ENCODE measurements around the gene DCTN5. TPM values are rescaled to one million over a fixed set of nuclear protein-coding genes. Genes with fewer than 3 reads are reported as not detected.

Gene DCTN5
- total and polyA plus RNA-seq, 2 of the 13 experiments (the other 11 are each of a cell fraction or from before 2014, with no cell fraction given): 105 to 207 TPM

DNA sequence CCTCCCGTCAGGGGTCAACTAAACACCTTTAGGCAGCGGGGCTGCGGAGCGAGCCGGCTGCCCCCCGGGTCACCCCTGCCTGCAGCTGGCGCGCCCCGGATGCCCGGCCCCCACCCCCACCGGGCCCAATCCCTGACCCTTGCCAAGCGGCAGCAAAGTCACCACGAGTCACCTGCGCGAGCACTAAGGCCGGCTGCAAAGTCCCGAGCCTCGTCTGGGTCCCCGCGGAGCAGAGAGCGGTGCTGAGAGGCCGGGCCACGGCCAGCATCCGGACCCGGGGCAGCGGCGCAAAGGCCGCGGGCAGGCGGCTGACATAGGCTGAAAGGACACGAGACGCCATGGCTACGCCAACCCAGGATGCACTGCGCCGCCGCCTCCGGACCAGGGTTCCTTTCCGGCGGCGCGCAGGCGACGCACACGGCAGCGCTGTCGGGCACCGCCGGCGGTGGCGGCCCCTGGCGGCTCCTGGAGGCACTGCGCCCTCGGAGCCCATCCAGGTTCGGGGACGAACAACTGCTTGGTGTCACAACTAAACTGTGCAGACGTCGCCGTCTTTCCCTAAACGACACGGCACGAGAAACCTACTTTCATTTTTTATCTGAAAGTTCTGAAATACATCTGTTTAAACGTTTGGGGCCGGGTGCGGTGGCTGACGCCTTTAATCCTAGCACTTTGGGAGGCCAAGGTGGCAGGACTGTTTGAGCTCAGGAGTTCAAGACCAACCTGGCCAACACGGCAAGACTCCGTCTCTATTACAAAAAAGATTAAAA is 45.1 kb upstream of the DCTN5 start, which contains the start of gene NDUFAB1 (continued):
- TF ChIP-seq, protein P1, sequence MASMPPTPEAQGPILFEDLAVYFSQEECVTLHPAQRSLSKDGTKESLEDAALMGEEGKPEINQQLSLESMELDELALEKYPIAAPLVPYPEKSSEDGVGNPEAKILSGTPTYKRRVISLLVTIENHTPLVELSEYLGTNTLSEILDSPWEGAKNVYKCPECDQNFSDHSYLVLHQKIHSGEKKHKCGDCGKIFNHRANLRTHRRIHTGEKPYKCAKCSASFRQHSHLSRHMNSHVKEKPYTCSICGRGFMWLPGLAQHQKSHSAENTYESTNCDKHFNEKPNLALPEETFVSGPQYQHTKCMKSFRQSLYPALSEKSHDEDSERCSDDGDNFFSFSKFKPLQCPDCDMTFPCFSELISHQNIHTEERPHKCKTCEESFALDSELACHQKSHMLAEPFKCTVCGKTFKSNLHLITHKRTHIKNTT (CRISPR knock-in tag; IDR thresholded peaks at IDR 0.05): peak; percentile 99
- TF ChIP-seq, protein P2, sequence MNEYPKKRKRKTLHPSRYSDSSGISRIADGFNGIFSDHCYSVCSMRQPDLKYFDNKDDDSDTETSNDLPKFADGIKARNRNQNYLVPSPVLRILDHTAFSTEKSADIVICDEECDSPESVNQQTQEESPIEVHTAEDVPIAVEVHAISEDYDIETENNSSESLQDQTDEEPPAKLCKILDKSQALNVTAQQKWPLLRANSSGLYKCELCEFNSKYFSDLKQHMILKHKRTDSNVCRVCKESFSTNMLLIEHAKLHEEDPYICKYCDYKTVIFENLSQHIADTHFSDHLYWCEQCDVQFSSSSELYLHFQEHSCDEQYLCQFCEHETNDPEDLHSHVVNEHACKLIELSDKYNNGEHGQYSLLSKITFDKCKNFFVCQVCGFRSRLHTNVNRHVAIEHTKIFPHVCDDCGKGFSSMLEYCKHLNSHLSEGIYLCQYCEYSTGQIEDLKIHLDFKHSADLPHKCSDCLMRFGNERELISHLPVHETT (CRISPR knock-in tag; conservative IDR thresholded peaks at IDR 0.05): peak; percentile 95
- TF ChIP-seq ZSCAN20 (CRISPR knock-in tag; IDR thresholded peaks at IDR 0.05; ENCODE audit: borderline replicate concordance) (peak; percentile 99; the same call in 1 of the 2 replicates), SMAD1 (CRISPR knock-in tag; IDR thresholded peaks at IDR 0.05; ENCODE audit: borderline replicate concordance, low read depth) (peak; percentile 97; the same call in 1 of the 2 replicates), ZFP36L1 (CRISPR knock-in tag; IDR thresholded peaks at IDR 0.05) (0 out of 2 replicates have a peak, but pooled peaks have one; percentile 47), HCFC1 (IDR thresholded peaks at IDR 0.05; ENCODE audit: low read depth, low read length) (peak; percentile 76), STAG1 (CRISPR knock-in tag; IDR thresholded peaks at IDR 0.05) (peak; percentile 65), ZFP1 (CRISPR knock-in tag; IDR thresholded peaks at IDR 0.05) (peak; percentile 7; the same call in 1 of the 2 replicates), ZNF572 (CRISPR knock-in tag; IDR thresholded peaks at IDR 0.05) (no peak), RNF2 (conservative IDR thresholded peaks at IDR 0.05; ENCODE audit: low read depth) (peak; percentile 83), SRY (CRISPR knock-in tag; IDR thresholded peaks at IDR 0.05) (peak; percentile 92), TBX3 (IDR thresholded peaks at IDR 0.05; ENCODE audit: borderline replicate concordance) (peak; percentile 55; the same call in 1 of the 2 replicates), SMYD3 (CRISPR knock-in tag; IDR thresholded peaks at IDR 0.05) (no peak; the same call in 1 of the 2 replicates), ZNF724P (CRISPR knock-in tag; IDR thresholded peaks at IDR 0.05; ENCODE audit: borderline replicate concordance) (peak; percentile 98), ZNF720 (CRISPR knock-in tag; IDR thresholded peaks at IDR 0.05) (no peak), KMT2A (CRISPR knock-in tag; IDR thresholded peaks at IDR 0.05) (peak; percentile 99), YEATS4 (CRISPR knock-in tag; IDR thresholded peaks at IDR 0.05; ENCODE audit: borderline replicate concordance) (peak; percentile 99), RELA (CRISPR knock-in tag; IDR thresholded peaks at IDR 0.05) (peak; percentile 88; the same call in 1 of the 2 replicates)
- TF ChIP-seq, protein P3, sequence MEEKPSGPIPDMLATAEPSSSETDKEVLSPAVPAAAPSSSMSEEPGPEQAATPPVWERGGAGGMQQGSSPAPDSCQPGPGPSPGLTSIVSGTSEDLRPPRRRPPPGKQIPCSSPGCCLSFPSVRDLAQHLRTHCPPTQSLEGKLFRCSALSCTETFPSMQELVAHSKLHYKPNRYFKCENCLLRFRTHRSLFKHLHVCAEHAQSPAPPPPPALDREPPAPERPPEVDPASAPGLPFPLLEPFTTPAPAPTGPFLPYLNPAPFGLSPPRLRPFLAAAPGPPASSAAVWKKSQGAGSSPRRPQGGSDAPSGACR (CRISPR knock-in tag; IDR thresholded peaks at IDR 0.05): peak; percentile 99
- TF ChIP-seq, protein P4, sequence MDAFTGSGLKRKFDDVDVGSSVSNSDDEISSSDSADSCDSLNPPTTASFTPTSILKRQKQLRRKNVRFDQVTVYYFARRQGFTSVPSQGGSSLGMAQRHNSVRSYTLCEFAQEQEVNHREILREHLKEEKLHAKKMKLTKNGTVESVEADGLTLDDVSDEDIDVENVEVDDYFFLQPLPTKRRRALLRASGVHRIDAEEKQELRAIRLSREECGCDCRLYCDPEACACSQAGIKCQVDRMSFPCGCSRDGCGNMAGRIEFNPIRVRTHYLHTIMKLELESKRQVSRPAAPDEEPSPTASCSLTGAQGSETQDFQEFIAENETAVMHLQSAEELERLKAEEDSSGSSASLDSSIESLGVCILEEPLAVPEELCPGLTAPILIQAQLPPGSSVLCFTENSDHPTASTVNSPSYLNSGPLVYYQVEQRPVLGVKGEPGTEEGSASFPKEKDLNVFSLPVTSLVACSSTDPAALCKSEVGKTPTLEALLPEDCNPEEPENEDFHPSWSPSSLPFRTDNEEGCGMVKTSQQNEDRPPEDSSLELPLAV (CRISPR knock-in tag; conservative IDR thresholded peaks at IDR 0.05; ENCODE audit: low read depth): no peak
- TF ChIP-seq, protein P5, sequence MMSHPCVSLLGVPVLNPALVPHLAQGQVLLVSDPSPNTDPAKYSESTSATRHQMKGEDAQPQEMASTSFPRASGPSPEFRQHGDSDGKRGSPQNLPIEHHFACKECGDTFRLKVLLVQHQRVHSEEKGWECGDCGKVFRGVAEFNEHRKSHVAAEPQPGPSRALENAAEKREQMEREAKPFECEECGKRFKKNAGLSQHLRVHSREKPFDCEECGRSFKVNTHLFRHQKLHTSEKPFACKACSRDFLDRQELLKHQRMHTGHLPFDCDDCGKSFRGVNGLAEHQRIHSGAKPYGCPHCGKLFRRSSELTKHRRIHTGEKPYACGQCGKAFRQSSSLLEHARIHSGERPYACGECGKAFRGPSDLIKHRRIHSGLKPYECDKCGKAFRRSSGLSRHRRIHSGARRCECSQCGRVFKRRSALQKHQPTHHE (CRISPR knock-in tag; IDR thresholded peaks at IDR 0.05; ENCODE audit: borderline replicate concordance): peak; percentile 97
- TF ChIP-seq, protein P6, sequence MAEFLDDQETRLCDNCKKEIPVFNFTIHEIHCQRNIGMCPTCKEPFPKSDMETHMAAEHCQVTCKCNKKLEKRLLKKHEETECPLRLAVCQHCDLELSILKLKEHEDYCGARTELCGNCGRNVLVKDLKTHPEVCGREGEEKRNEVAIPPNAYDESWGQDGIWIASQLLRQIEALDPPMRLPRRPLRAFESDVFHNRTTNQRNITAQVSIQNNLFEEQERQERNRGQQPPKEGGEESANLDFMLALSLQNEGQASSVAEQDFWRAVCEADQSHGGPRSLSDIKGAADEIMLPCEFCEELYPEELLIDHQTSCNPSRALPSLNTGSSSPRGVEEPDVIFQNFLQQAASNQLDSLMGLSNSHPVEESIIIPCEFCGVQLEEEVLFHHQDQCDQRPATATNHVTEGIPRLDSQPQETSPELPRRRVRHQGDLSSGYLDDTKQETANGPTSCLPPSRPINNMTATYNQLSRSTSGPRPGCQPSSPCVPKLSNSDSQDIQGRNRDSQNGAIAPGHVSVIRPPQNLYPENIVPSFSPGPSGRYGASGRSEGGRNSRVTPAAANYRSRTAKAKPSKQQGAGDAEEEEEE (CRISPR knock-in tag; IDR thresholded peaks at IDR 0.05; ENCODE audit: borderline replicate concordance): no peak
